Uterus (tissue), 2 donors: Measurements from ENCODE around the gene C1QL1.

Experiments
- POLR2A ChIP-seq, 2 donors: fragments of 450-650 bp; IDR thresholded peaks; one replicate each; pipeline ENCODE4 v1.6.1; 2016; ENCODE audit warnings: antibody characterized with exemption in 2 of 2, mild to moderate bottlenecking in 1 of 2, moderate library complexity in 1 of 2
- TF ChIP-seq, protein P1 (sequence below), 4 experiments: fragments of 200-600 bp in 2 of 4; fragments of 450-650 bp in 2 of 4; sonication (generic) in 2 of 4; IDR thresholded peaks; one replicate each; pipeline ENCODE4 v1.5.1; 2016 to 2019; ENCODE audit warnings: antibody characterized with exemption in 4 of 4, mild to moderate bottlenecking in 2 of 4, moderate library complexity in 1 of 4

DNA sequence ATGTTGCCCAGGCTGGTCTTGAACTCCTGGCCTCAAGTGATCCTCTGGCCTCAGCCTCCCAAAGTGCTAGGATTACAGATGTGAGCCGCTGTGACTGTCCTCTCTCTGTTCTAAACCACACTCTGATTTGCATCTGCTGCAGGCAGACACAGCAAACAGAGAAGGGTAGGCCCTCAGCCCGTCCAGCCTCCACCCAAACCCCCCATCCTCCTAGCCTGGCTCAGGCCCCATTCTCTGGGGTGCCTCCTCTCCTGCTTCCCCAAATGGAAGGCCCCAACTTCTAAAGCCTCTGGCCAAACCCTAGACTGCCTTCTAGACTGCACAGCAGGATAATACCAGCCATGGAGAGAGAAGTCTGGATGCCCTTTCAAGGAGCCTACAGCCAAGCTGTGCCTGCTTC, 48.7 kb downstream of the C1QL1 start:
- no peak for TF ChIP-seq POLR2A (IDR thresholded peaks at IDR 0.05)
- TF ChIP-seq, protein P1, sequence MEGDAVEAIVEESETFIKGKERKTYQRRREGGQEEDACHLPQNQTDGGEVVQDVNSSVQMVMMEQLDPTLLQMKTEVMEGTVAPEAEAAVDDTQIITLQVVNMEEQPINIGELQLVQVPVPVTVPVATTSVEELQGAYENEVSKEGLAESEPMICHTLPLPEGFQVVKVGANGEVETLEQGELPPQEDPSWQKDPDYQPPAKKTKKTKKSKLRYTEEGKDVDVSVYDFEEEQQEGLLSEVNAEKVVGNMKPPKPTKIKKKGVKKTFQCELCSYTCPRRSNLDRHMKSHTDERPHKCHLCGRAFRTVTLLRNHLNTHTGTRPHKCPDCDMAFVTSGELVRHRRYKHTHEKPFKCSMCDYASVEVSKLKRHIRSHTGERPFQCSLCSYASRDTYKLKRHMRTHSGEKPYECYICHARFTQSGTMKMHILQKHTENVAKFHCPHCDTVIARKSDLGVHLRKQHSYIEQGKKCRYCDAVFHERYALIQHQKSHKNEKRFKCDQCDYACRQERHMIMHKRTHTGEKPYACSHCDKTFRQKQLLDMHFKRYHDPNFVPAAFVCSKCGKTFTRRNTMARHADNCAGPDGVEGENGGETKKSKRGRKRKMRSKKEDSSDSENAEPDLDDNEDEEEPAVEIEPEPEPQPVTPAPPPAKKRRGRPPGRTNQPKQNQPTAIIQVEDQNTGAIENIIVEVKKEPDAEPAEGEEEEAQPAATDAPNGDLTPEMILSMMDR (IDR thresholded peaks at IDR 0.05): no peak
